HepG2 (cell line): ENCODE data around the gene QPCT. TPM values are rescaled to one million over a fixed set of nuclear protein-coding genes. Genes with fewer than 3 reads are reported as not detected.

Source experiments
- ATF7-NPFF ChIP-seq: sonication (generic); formaldehyde crosslinking; IDR thresholded peaks from 2 replicates; pipeline ENCODE4 v1.8.1; 2023; ENCODE audit warnings: mild to moderate bottlenecking, low read depth, missing genetic modification reagents, moderate library complexity
- DMTF1 ChIP-seq: sonication (generic); formaldehyde crosslinking; IDR thresholded peaks from 2 replicates; pipeline ENCODE4 v1.4.0; 2020; ENCODE audit warnings: mild to moderate bottlenecking, missing genetic modification reagents
- DZIP1 ChIP-seq: sonication (generic); formaldehyde crosslinking; IDR thresholded peaks from 2 replicates; pipeline ENCODE4 v1.5.0; 2020; ENCODE audit warnings: mild to moderate bottlenecking, missing genetic modification reagents
- EEA1 ChIP-seq: sonication (generic); formaldehyde crosslinking; IDR thresholded peaks from 2 replicates; pipeline ENCODE4 v1.5.1; 2020; ENCODE audit warnings: mild to moderate bottlenecking, missing genetic modification reagents, borderline replicate concordance
- ELF4 ChIP-seq: sonication (generic); formaldehyde crosslinking; IDR thresholded peaks from 2 replicates; pipeline ENCODE4 v1.5.0; 2020; ENCODE audit warnings: missing genetic modification reagents, mild to moderate bottlenecking, moderate library complexity, borderline replicate concordance
- MXI1 ChIP-seq: IDR thresholded peaks from 3 replicates; pipeline ENCODE4 v1.6.1; 2012; ENCODE audit warnings: low read depth, low read length, inconsistent platforms, borderline replicate concordance
- PATZ1 ChIP-seq: sonication (generic); formaldehyde crosslinking; IDR thresholded peaks from 2 replicates; pipeline ENCODE4 v1.4.0; 2020; ENCODE audit warnings: missing genetic modification reagents
- RFXAP ChIP-seq: sonication (generic); formaldehyde crosslinking; IDR thresholded peaks from 2 replicates; pipeline ENCODE4 v1.4.0; 2020; ENCODE audit warnings: missing genetic modification reagents, borderline replicate concordance
- SALL1 ChIP-seq: sonication (generic); formaldehyde crosslinking; IDR thresholded peaks from 2 replicates; pipeline ENCODE4 v1.8.0; 2022; ENCODE audit warnings: mild to moderate bottlenecking, missing genetic modification reagents
- TFDP1 ChIP-seq: IDR thresholded peaks from 2 replicates; pipeline ENCODE4 v1.6.1; 2016; ENCODE audit warnings: missing compliant biosample characterization, missing genetic modification reagents, borderline replicate concordance
- U2AF1 ChIP-seq: fragments of 200-400 bp; formaldehyde crosslinking; optimal IDR thresholded peaks from 2 replicates; pipeline ENCODE3; 2017; ENCODE audit warnings: mild to moderate bottlenecking, low read depth, low read length
- YY1 ChIP-seq: IDR thresholded peaks from 2 replicates; pipeline ENCODE4 v1.6.1; 2011; ENCODE audit warnings: low read length, low read depth, moderate library complexity, mild to moderate bottlenecking; ENCODE audit not compliant: insufficient read depth, insufficient replicate concordance
- ZBTB49 ChIP-seq: sonication (generic); formaldehyde crosslinking; IDR thresholded peaks from 2 replicates; pipeline ENCODE4 v1.4.0; 2020; ENCODE audit warnings: missing genetic modification reagents, borderline replicate concordance
- ZNF275 ChIP-seq: sonication (generic); formaldehyde crosslinking; IDR thresholded peaks from 2 replicates; pipeline ENCODE4 v1.8.0; 2022; ENCODE audit warnings: missing genetic modification reagents, mild to moderate bottlenecking, inconsistent platforms, borderline replicate concordance
- ZNF879 ChIP-seq: sonication (generic); formaldehyde crosslinking; IDR thresholded peaks from 2 replicates; pipeline ENCODE4 v1.8.1; 2023; ENCODE audit warnings: missing genetic modification reagents
- polyA plus RNA-seq, 8 experiments: library from polyadenylated mRNA; depleted of rRNA in 3 of 8; stranded (reverse) in 7 of 8; unstranded in 1 of 8; fragments of >200 nt; fragmentation: Illumina TruSeq in 4 of 8; extraction: Trizol in 4 of 8; gene quantifications; 2 replicates each; pipeline versions ENCODE4 v1.2.1 to v1.2.3, GENCODE V29; 2011 to 2016; ENCODE audit warnings: low read depth in 4 of 8, missing spikeins in 1 of 8, mixed read lengths in 1 of 8; ENCODE audit not compliant: insufficient read depth in 1 of 8
- total RNA-seq, 5 experiments: library from RNA; depleted of rRNA; stranded (reverse); fragments of >200 nt; fragmentation: Illumina TruSeq; extraction: Trizol; gene quantifications; 2 replicates each; pipeline ENCODE4 v1.2.3, GENCODE V29; 2016; ENCODE audit warnings: low read depth in 1 of 5

QPCT gene
- total and polyA plus RNA-seq, 2 of the 13 experiments (the other 11 are each of a cell fraction or from before 2014, with no cell fraction given) = 0.77 to 1.2 TPM

- TF ChIP-seq PATZ1 (CRISPR knock-in tag) (no peak), SALL1 (no peak), EEA1 (CRISPR knock-in tag) (no peak), MXI1 (no peak), TFDP1 (no peak), YY1 (no peak), ZBTB49 (CRISPR knock-in tag) (no peak), RFXAP (CRISPR knock-in tag) (no peak), ZNF879 (no peak), DMTF1 (no peak), U2AF1 (no peak), DZIP1 (CRISPR knock-in tag) (no peak), ATF7-NPFF (CRISPR knock-in tag) (no peak), ZNF275 (no peak), ELF4 (CRISPR knock-in tag) (no peak)
Measured at GRCh38 chr2:37343537-37344434, 644 bp upstream of the QPCT start (continued).
